Suppressor macrophage treated with lipopolysaccharide for 4 hours (primary cell): Measurements from ENCODE around the gene RETREG3.
"Not testable (repeated sequence)": the region's sequence is repeated elsewhere in the genome, so short reads cannot be mapped to it uniquely, and the experiment has no call there.

Source experiments
- DNase-seq: peaks from one replicate; pipeline ENCODE4 v3.0.0-alpha.2; 2020

RETREG3 gene

GRCh38 chr17:42568341-42569111, 40.6 kb downstream of the RETREG3 start:
- no peak for DNase-seq

GRCh38 chr17:42566883-42567573, 42.1 kb downstream of the RETREG3 start, which contains the start of gene MLX:
MLX (plus strand) TSS chr17:42567100; CDS start chr17:42567125, 25 bp downstream.
- peak; percentile 98 for DNase-seq

GRCh38 chr17:42566215-42566882, 42.8 kb downstream of the RETREG3 start:
- DNase-seq: no peak

- no peak for DNase-seq
Observed at GRCh38 chr17:42565523-42566214, 43.5 kb downstream of the RETREG3 start.

- no peak for DNase-seq
Observed at GRCh38 chr17:42564815-42565522, 44.2 kb downstream of the RETREG3 start.

- DNase-seq: no peak
Observed at GRCh38 chr17:42563950-42564349, 45.2 kb downstream of the RETREG3 start.

GRCh38 chr17:42563543-42563942, 45.6 kb downstream of the RETREG3 start:
- DNase-seq: no peak

GRCh38 chr17:42563143-42563509, 46.0 kb downstream of the RETREG3 start:
- no peak for DNase-seq

GRCh38 chr17:42562388-42563142, 46.6 kb downstream of the RETREG3 start:
- DNase-seq: peak; percentile 78

GRCh38 chr17:42561897-42562387, 47.2 kb downstream of the RETREG3 start, which contains the start of gene COASY:
COASY (plus strand) TSS chr17:42562148; CDS start chr17:42562623, 475 bp downstream.
- DNase-seq: peak; percentile 99

GRCh38 chr17:42560246-42560645, 48.9 kb downstream of the RETREG3 start:
- DNase-seq: no peak

GRCh38 chr17:42559075-42559474, 50.1 kb downstream of the RETREG3 start:
- no peak for DNase-seq

- DNase-seq: not testable (repeated sequence)
Observed at GRCh38 chr17:42555961-42556617, 53.1 kb downstream of the RETREG3 start.

- no peak for DNase-seq
Observed at GRCh38 chr17:42555122-42555622, 54.0 kb downstream of the RETREG3 start.

GRCh38 chr17:42554250-42555121, 54.7 kb downstream of the RETREG3 start:
- DNase-seq: peak; percentile 83

- DNase-seq: no peak
Observed at GRCh38 chr17:42553866-42554249, 55.3 kb downstream of the RETREG3 start.

- DNase-seq: no peak
Observed at GRCh38 chr17:42553161-42553818, 55.9 kb downstream of the RETREG3 start.

GRCh38 chr17:42552736-42553135, 56.4 kb downstream of the RETREG3 start, which contains the start of gene HSD17B1:
HSD17B1 (plus strand) TSS chr17:42552923; CDS start chr17:42552934, 11 bp downstream.
- not testable (repeated sequence) for DNase-seq
